CD4-positive, alpha-beta T cell (primary cell): Measurements from ENCODE around the gene LETM1. TPM values are rescaled to one million over a fixed set of nuclear protein-coding genes. Genes with fewer than 3 reads are reported as not detected.

Experiments
- ATAC-seq: fragments of 200-7000 bp; cut with Tn5 transposase; one replicate; pipeline ENCODE4 v1.10.0; 2022; ENCODE audit warnings: mild to moderate bottlenecking; ENCODE audit not compliant: poor library complexity
- CTCF ChIA-PET: fragments of 350-600 bp; sonication (Branson Sonifier 250); formaldehyde crosslinking; loops from one replicate; lab custom pipeline; 2021; ENCODE audit warnings: antibody characterized with exemption, inconsistent platforms; lab: Charles Lee
- POLR2A ChIA-PET: fragments of 350-600 bp; sonication (Branson Sonifier 250); formaldehyde crosslinking; loops from one replicate; lab custom pipeline; 2021; ENCODE audit warnings: antibody characterized with exemption, inconsistent platforms; lab: Charles Lee
- DNase-seq, 14 experiments: peaks; one replicate each; pipeline ENCODE4 v3.0.0-alpha.2; 2013 to 2020; ENCODE audit warnings: mixed read lengths in 2 of 14
- H3K27ac ChIP-seq, 2 donors: one replicate each; pipeline versions ENCODE4 v1.5.1 to v1.7.0; 2013; ENCODE audit warnings: low read length in 2 of 2, low read depth in 1 of 2, mild to moderate bottlenecking in 1 of 2
- H3K27me3 ChIP-seq, 2 experiments: 1 replicate in 1 of 2; 2 replicates in 1 of 2; pipeline versions ENCODE4 v1.6.1 to v1.7.0; 2013; ENCODE audit warnings: low read length in 2 of 2, control low read depth in 1 of 2, mild to moderate bottlenecking in 1 of 2, moderate library complexity in 1 of 2; ENCODE audit not compliant: insufficient read depth in 2 of 2, control insufficient read depth in 1 of 2
- H3K36me3 ChIP-seq: one replicate; pipeline ENCODE4 v1.6.1; 2013; ENCODE audit warnings: low read length, control low read depth; ENCODE audit not compliant: insufficient read depth
- H3K4me1 ChIP-seq: one replicate; pipeline ENCODE4 v1.6.1; 2013; ENCODE audit warnings: low read length, control low read depth; ENCODE audit not compliant: insufficient read depth
- H3K4me3 ChIP-seq: one replicate; pipeline ENCODE4 v1.5.1; 2013; ENCODE audit warnings: mild to moderate bottlenecking, low read length, moderate library complexity
- H3K9me3 ChIP-seq, 2 experiments: 1 replicate in 1 of 2; 2 replicates in 1 of 2; pipeline versions ENCODE4 v1.6.1 to v1.7.0; 2013; ENCODE audit warnings: low read length in 2 of 2, mild to moderate bottlenecking in 2 of 2, control low read depth in 1 of 2, moderate library complexity in 1 of 2; ENCODE audit not compliant: control insufficient read depth in 1 of 2, insufficient read depth in 1 of 2
- H3K27ac Mint-ChIP-seq: one replicate; pipeline ENCODE4 v1.8.0; 2020; ENCODE audit warnings: mixed read lengths
- H3K27me3 Mint-ChIP-seq: one replicate; pipeline ENCODE4 v1.8.0; 2021; ENCODE audit warnings: mixed read lengths
- H3K36me3 Mint-ChIP-seq: one replicate; pipeline ENCODE4 v1.8.0; 2021; ENCODE audit warnings: low read depth, mixed read lengths
- H3K4me1 Mint-ChIP-seq: one replicate; pipeline ENCODE4 v1.8.0; 2021; ENCODE audit warnings: low read depth, mixed read lengths
- H3K4me3 Mint-ChIP-seq: one replicate; pipeline ENCODE4 v1.8.0; 2020; ENCODE audit warnings: mild to moderate bottlenecking, mixed read lengths
- H3K9me3 Mint-ChIP-seq: one replicate; pipeline ENCODE4 v1.8.0; 2020; ENCODE audit warnings: mixed read lengths
- CTCF ChIP-seq: fragments of 200-600 bp; IDR thresholded peaks from one replicate; pipeline ENCODE4 v1.8.0; 2022; ENCODE audit warnings: antibody characterized with exemption, mild to moderate bottlenecking
- intact Hi-C, 2 experiments: fragments of 100-400 bp; cut with DNase I in 1 of 2; cut with micrococcal nuclease in 1 of 2; formaldehyde crosslinking; loops; one replicate each; pipeline versions ENCODE4 v1.15.1 to v1.9.0; 2023 to 2025; cut with DNase I, micrococcal nuclease
- total RNA-seq, 174 experiments: library from RNA in 2 of 174; stranded (reverse) in 2 of 174; gene quantifications; one replicate each; pipeline ENCODE4 v1.2.3 and lab custom pipeline; 2021 to 2026

LETM1 gene
- total RNA-seq, 2 experiments from 2014 or later, result 21.2 to 25.2 TPM

- peaks cover 24% of the 10 kb centered on the region for H3K4me1 Mint-ChIP-seq
- H3K36me3 Mint-ChIP-seq, result no peaks in the 10 kb centered on the region
- H3K4me1 ChIP-seq, result peaks cover 38% of the 10 kb centered on the region
- ChIA-PET POLR2A (interaction anchor here (1.1 kb wide), 1 partner anchor 10 kb away, joined by 3 read pairs; no protein-coding TSS in a partner anchor), CTCF (no interaction called here)
- no peaks in the 10 kb centered on the region for H3K9me3 Mint-ChIP-seq
- no peak overlapping the region for H3K27ac Mint-ChIP-seq
- no peaks in the 10 kb centered on the region for H3K9me3 ChIP-seq
- DNase-seq (no peak), ATAC-seq (no peak)
- intact Hi-C loops, result no loop called here
- no peaks in the 10 kb centered on the region for H3K27me3 ChIP-seq
- no peak for TF ChIP-seq CTCF
- H3K27me3 Mint-ChIP-seq, result no peaks in the 10 kb centered on the region
- H3K36me3 ChIP-seq, result no peaks in the 10 kb centered on the region
- H3K4me3 ChIP-seq, result no peak overlapping the region
- no peak overlapping the region for H3K27ac ChIP-seq
- no peak overlapping the region for H3K4me3 Mint-ChIP-seq
These were observed 10.3 kb upstream of the LETM1 start for GRCh38 chr4:1866189-1866661.

- Histone ChIP-seq H3K27ac (no peak overlapping the region), H3K9me3 (no peaks in the 10 kb centered on the region), H3K27me3 (no peaks in the 10 kb centered on the region), H3K4me1 (peaks cover 29% of the 10 kb centered on the region), H3K36me3 (no peaks in the 10 kb centered on the region), H3K4me3 (no peak overlapping the region)
- ChIA-PET POLR2A (interaction anchor here (0.6 kb wide), 1 partner anchor 1157 kb away, joined by 3 read pairs; no protein-coding TSS in a partner anchor), CTCF (no interaction called here)
- no peak for ATAC-seq
- Mint-ChIP-seq H3K4me3 (no peak overlapping the region), H3K4me1 (peaks cover 18% of the 10 kb centered on the region), H3K36me3 (no peaks in the 10 kb centered on the region), H3K27me3 (no peaks in the 10 kb centered on the region), H3K27ac (no peak overlapping the region), H3K9me3 (no peaks in the 10 kb centered on the region)
- no peak for TF ChIP-seq CTCF
- no peak for DNase-seq
- intact Hi-C loops, result no loop called here
These were observed 8.4 kb upstream of the LETM1 start for GRCh38 chr4:1864076-1865008.

GRCh38 chr4:1863297-1864033, 7.5 kb upstream of the LETM1 start:
- Histone ChIP-seq H3K36me3 (no peaks in the 10 kb centered on the region), H3K9me3 (no peaks in the 10 kb centered on the region), H3K27ac (no peak overlapping the region), H3K4me1 (peaks cover 26% of the 10 kb centered on the region), H3K27me3 (no peaks in the 10 kb centered on the region), H3K4me3 (no peak overlapping the region)
- ChIA-PET POLR2A (no interaction called here), CTCF (interaction anchor here (0.7 kb wide), 1 partner anchor 1063 kb away, joined by 4 read pairs; no protein-coding TSS in a partner anchor)
- Mint-ChIP-seq H3K27ac (peak overlapping the region; percentile 72), H3K36me3 (no peaks in the 10 kb centered on the region), H3K9me3 (no peaks in the 10 kb centered on the region), H3K4me1 (peaks cover 18% of the 10 kb centered on the region), H3K4me3 (peak overlapping the region; percentile 46), H3K27me3 (no peaks in the 10 kb centered on the region)
- ATAC-seq (no peak), DNase-seq (no peak)
- intact Hi-C loops, result no loop called here
- TF ChIP-seq CTCF, result no peak
